GM18858 (cell line): ENCODE data around the gene CATSPERZ.

Experiments
- ATAC-seq: cut with Tn5 transposase; IDR thresholded peaks from one replicate; pipeline ENCODE4 v1.9.1; 2021; ENCODE audit not compliant: unreplicated experiment

Gene CATSPERZ

DNA sequence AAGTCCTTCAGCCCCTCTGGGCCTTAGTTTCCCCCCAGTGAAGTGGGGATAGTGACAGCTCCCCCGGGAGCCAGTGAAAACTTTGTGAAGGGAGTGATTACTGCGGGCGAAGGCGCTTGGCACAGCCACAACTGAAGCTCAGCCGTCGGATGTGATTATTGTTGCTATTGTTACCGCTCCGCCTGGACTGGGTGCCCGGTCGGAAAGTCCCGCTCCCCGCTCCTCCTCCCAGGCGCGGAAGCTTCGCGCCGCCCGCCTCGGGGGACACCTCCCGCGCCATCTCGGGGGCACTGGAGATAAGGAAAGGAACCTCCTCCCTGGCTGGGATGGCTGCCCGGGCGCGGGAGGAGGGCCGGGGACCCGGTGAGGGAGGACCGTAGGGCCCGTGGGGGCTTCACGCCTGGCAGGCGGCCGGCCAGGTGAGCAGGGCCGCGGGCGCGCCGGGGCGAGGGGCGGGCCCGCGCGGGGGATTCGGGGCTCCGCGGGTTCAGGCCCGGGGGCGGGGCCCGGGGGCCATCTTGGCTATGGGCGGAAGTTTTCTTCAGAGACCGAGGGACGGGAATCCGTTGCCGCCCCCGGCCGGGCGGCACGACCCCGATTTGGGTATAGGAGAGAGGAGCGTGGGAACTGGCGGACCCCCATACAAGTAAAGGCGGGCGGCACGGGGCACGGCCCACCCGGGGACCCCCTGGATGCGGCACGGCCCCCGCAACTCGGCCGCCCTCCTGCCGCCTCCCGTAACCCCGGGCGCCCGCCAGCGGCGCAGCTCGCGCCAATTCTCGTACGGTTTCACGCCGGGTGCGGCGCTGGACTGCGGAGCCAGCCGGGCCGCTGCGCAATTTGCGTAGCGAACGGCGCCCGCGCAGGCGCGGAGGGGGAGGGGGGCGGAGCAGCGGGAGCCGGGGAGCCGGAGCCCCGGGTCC, 14.9 kb upstream of the CATSPERZ start, which contains the start of gene GPR137:
TSS of gene GPR137 (plus strand) at position 887 of the 923 bp plus-strand sequence. CDS start 677 bp downstream, outside the sequence.
- ATAC-seq, result peak; percentile 31

DNA sequence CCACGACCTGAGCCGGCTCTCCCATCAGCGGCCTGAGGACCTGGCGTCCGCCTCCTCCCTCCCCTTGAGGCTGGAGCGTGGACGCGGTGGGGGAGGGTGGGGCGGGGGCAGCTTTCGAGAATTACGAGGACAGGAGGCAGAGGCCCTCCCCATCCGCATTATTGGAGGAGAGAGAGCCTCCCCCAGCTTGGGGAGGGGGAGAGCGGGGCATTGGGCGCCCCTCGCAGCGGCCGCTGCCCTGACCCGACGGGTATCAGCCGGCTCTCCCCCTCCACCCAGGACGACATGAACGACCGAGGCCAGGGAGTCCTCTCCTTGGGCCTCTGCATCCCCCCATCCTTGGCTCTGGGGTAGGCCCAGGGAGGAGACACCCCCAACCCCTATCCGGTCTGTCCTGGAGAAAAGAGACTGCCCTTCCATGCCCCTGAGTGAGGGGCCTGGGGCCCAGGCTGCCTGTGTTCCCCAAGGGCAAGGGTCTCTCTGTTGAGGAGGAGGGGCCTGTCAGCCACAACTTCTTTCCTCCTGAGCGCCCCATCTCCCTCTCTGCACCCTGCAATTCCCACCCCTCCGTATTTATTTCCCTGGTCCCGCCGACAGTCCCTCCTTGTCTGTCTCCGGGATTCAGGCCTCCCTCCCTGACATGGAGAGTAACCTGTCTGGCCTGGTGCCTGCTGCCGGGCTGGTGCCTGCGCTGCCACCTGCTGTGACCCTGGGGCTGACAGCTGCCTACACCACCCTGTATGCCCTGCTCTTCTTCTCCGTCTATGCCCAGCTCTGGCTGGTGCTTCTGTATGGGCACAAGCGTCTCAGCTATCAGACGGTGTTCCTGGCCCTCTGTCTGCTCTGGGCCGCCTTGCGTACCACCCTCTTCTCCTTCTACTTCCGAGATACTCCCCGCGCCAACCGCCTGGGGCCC, 14.0 kb upstream of the CATSPERZ start:
- ATAC-seq, result no peak

DNA sequence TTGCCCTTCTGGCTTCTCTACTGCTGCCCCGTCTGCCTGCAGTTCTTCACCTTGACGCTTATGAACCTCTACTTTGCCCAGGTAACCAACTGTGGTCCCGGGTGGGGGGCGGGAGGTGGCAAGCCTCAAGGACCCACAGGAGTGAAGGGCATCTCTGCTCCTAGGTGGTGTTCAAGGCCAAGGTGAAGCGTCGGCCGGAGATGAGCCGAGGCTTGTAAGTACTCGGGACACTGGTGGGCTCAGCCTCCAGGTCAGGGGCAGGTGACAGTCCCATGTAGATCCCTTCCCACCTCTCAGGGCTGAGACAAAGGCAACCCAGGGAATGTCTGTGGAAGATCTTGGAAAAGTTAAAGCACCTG, 13.4 kb upstream of the CATSPERZ start:
- ATAC-seq, result no peak

DNA sequence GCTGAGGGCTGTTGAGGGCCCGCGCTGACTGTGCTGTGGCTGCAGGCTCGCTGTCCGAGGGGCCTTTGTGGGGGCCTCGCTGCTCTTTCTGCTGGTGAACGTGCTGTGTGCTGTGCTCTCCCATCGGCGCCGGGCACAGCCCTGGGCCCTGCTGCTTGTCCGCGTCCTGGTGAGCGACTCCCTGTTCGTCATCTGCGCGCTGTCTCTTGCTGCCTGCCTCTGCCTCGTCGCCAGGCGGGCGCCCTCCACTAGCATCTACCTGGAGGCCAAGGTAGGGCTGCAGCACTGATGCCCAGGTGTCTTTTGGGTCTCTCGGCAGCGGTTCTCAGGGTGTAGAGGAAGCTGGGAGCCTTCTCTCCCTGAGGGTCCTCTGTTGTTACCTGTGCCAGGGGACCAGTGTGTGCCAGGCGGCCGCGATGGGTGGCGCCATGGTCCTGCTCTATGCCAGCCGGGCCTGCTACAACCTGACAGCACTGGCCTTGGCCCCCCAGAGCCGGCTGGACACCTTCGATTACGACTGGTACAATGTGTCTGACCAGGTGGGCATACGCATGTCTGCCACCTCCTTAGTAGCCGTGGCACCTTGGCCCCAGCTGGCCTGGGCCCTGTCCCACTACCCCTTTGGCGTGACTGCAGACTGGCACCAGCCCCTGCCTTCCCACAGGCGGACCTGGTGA, 12.3 kb upstream of the CATSPERZ start:
- ATAC-seq, result no peak

DNA sequence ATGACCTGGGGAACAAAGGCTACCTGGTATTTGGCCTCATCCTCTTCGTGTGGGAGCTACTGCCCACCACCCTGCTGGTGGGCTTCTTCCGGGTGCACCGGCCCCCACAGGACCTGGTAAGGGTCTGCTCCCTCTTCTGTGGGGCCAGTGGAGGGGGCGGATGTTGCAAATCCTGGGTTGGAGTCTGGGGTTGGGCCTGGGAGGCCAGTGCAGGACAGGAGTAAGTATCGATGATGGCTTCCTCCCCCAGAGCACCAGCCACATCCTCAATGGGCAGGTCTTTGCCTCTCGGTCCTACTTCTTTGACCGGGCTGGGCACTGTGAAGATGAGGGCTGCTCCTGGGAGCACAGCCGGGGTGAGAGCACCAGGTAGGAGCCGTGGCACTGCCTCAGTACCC, 11.8 kb upstream of the CATSPERZ start:
- no peak for ATAC-seq

DNA sequence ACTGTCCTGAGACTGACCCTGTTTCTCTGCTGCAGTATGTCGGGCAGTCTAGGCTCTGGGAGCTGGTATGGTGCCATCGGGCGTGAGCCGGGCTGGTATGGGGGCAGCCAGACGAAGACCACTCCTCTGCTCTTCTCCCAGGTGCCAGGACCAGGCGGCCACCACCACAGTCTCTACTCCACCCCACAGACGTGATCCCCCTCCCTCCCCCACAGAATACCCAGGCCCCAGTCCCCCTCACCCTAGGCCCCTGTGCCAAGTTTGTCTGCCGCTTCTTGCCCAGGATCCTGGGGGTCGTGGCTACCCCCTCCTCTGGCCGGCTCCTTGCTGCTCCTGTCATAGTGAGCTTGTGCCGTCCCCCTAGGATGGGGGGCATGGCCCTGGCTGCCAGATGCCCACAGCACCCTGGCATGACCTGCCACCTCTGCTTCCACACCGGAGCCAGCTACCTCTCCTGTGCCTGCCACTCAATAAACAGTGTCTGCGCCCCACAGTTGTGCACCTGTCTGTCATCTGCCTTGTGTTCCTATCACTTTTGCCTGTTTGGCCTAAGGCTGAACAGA, 11.1 kb upstream of the CATSPERZ start:
- ATAC-seq, result no peak

DNA sequence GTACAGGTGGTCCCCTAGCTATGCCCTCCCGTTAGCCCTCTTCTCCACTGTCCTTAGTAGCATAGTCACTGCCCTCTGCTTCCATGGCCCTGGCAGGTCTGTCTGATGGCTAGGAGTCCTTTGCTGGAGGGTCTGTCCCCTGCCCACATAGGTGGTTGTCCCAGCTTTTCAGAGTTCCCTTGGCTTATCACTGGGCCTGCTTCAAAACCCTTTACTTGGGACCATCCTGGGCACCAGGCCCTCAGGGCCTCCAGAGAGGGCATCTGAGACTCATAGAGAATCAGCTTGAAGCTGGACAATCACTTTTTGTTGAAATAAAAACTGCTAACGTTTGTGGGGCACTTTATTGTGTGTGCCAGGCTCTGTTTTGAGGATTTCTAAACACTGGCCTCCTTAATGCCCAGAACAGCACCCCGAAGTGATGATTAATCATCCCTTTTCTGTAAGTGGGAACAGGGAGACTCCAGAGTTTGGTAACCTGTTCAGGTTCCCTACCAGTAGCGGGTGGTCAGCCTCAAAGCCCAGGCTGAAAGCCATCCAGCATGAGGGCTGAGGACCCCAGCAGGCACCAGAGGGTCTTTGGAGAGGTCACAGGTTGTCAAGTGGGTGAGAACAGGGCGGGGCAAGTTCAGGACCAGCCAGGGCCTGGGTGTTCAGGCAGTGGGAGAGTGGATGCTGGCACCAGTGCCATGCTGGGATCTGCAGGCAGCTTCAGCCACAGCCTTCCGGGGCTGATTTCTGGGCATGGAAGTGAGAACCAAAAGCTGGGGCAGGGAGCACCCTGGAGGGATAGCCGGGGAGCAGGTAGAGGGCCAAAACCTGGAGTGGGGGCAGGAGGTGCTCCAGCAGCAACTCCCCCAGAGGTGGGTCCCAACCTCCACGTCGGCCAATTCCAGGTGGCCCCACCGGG, 9.6 kb upstream of the CATSPERZ start:
- ATAC-seq, result no peak

DNA sequence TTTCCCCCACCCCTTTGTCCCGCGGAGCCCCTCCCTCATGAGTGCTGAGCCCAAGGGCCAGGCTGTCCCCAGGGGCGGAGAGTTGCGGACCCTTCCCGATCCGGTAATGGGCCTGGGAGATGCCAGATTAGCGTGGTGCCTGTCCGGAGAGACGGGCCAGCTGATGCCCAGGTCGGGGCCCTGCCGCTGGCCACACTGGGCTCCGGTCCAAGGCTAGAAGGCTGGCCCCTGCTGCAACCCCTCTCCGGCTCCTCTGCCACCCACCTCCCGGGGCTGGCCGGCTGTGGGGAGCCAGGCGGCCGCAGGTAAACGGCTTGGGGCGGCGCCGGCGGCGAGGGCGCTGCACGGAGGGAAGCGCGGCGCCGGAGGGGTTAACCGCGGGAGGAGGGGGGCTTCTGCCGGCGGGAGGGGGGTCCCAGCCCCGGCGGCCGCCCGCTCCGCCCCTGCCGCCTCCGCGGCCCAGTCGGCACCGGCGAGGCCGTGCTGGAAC, 8.9 kb upstream of the CATSPERZ start, which contains the start of gene KCNK4:
TSS of gene KCNK4 (plus strand) at position 41 of the 490 bp plus-strand sequence. CDS start 1,717 bp downstream, outside the sequence.
- ATAC-seq, result no peak

DNA sequence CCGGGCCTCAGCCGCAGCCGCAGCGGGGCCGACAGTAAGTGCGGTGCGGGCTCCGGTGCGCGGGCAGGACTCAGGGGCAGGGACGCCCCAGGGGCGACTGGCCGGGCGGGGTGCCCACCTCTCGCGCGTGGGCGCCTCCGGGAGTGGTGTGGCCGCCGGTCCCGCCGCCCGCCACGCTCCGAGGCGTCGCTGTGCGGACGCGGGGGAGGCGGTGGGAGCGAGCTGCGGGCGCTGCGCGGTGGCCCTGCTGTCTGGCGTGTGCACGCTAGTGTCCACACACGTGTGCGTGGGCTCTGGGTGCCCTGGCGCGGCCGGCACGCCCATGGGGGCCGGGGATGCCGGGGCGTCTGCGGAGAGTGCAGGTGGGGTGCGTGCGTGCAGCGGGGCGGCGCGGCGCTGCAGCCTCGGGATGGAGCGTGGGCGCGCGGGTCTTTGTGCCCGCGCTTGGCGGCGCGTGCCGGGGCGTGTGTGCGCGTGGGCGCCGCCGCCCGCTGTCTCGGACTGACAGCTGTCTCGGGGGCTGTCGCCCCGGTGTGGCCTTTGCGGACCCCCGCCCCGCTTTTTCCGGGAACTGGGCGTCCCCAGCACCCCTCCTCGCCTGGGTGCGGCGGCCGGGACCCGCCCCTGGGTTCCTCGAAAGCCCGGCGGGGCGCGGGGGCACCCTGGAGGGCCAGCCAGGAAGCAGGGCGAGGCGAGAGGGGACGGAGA, 8.3 kb upstream of the CATSPERZ start:
- ATAC-seq, result no peak

DNA sequence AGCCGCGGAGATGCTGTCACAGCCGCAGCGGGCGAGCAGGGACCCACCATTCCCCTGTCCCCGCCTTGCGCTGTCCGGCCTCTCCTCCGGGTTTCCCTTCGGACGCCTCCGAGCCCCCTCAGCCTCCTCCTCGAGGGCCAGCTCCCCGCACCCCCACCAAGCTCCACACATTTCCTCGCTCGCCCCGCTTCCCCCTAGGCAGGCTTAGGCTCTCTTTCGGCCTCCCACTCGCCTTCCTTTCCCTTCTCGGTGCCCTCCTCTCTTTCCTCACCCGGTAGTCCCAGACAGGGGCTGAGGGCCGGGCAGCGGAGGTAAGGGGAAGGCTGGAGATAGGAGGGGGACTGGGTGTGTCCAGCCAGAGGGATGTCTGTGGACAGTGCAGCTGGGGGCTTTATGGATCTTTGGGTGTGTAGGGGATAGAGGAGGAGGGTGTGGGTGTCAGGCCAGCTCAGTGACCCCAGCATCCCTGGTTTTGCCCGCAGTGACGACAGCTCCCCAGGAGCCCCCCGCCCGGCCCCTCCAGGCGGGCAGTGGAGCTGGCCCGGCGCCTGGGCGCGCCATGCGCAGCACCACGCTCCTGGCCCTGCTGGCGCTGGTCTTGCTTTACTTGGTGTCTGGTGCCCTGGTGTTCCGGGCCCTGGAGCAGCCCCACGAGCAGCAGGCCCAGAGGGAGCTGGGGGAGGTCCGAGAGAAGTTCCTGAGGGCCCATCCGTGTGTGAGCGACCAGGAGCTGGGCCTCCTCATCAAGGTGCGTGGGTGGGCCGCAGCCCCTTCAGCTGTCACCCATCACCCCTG, 7.5 kb upstream of the CATSPERZ start:
- ATAC-seq, result no peak

DNA sequence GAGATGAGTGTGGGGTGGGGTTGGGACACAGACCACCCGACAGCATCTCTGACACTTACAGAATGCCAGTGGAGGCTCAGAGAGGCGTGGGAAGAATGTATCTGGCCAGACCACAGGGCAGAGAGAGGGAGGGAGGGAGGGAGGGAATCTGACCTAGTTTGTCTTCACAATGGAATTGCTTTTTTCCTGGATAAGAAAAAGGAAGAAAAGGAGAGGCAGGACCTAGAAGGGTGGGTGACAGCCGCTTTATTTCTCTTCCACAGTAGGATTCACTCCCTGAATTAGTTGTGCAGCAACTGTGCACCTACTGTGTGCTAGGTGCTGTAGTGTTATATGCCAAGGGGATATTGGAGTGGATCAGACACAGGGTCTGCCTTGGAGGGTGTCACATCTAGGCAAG, 5.4 kb upstream of the CATSPERZ start:
- ATAC-seq, result no peak

DNA sequence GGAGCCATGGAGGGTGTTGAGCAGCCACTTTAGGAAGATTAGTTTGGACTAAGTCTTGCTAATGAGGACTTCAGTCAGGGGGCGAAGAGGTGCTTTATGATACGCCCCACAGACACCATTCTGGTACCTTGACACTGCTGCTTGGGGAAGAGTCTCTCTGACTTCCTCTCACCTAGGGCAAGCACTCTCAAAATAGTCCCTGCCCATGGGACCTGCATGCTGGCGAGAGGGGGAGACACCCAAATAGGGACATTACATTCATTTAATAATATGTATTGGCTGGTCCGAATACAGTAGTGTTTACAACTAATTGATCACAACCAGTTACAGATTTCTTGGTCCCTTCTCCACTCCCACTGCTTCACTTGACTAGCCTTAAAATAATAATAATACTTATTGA, 4.4 kb upstream of the CATSPERZ start:
- no peak for ATAC-seq

DNA sequence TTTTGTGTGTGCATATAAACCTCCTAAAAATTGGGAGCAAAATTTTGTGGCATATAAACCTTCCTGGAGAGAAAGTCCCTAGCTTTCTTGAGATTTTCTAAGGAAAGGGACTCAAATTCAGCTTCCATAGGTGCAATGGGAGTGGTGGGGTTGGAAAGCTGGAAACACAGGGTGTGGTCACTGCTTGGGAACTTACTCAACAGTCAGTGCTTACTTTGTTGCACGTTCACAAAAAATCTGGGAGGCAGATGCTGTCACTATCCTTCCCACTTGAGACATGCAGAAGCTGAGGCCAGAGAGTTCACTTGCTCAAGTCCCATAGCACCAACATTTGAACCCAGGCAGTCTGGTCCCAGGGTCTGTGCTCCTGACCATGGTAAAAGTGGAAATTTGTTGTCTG, 3.9 kb upstream of the CATSPERZ start:
- no peak for ATAC-seq

DNA sequence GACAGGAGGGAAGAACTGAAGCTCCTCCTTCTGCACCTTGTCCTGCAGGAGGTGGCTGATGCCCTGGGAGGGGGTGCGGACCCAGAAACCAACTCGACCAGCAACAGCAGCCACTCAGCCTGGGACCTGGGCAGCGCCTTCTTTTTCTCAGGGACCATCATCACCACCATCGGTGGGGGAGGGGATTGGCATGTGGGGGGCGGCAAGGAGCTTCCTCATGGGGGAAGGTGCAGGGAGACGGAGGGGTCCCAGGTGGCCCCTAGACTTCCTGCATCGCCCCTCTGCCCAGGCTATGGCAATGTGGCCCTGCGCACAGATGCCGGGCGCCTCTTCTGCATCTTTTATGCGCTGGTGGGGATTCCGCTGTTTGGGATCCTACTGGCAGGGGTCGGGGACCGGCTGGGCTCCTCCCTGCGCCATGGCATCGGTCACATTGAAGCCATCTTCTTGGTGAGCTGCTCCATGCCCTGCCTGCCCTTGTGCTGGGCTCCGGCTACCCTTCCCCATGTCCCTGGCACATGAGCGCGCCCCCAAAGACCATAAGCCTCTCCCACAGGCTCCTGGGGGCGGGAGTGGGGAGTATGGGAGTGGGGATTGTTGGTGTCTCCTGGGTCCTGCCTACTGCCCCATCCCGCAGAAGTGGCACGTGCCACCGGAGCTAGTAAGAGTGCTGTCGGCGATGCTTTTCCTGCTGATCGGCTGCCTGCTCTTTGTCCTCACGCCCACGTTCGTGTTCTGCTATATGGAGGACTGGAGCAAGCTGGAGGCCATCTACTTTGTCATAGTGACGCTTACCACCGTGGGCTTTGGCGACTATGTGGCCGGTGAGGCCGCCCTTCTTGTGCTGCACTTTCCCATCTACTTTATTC, 3.1 kb upstream of the CATSPERZ start:
- no peak for ATAC-seq

DNA sequence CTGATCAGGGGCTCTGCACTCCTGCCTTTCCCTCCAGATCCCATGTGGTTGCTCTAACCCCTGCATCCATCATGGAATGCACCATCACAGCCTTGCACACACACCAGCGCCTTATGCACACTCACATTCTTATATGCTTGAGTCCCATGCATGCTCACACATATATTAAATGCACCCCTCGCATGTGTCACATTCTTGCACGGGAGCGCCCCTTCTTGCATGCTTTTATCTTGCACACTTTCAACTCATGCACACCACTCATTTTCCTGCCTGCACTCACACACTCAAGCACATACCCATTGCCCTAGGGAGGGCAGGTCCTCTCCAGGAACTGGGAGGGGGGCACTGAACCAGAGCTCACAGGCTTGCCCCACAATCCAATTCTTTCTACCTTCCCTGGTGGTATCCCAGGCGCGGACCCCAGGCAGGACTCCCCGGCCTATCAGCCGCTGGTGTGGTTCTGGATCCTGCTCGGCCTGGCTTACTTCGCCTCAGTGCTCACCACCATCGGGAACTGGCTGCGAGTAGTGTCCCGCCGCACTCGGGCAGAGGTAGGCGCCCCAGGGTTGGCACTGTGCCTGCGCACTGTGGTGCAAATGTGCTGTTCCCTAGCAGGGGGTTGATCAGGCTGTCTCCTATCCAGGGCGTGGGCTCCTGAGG, 2.3 kb upstream of the CATSPERZ start:
- ATAC-seq, result no peak

DNA sequence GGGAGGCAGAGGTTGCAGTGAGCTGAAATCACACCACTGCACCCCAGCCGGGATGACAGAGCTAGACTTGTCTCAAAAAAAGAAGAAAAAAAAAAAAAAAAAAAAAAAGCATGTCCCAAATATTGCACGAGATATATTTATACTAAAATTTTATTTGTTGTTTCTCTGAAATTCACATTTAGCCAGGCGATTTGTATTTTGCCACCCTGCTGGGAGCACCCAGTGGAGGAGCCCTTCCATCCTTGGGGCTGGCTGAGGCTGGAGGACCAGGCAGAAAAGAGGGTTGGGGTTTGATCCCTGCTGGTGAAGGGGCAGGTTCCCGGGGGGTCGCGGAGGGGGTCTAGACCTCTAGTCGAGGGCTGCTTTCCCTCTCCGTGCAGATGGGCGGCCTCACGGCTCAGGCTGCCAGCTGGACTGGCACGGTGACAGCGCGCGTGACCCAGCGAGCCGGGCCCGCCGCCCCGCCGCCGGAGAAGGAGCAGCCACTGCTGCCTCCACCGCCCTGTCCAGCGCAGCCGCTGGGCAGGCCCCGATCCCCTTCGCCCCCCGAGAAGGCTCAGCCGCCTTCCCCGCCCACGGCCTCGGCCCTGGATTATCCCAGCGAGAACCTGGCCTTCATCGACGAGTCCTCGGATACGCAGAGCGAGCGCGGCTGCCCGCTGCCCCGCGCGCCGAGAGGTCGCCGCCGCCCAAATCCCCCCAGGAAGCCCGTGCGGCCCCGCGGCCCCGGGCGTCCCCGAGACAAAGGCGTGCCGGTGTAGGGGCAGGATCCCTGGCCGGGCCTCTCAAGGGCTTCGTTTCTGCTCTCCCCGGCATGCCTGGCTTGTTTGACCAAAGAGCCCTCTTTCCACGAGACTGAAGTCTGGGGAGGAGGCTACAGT, 952 bp upstream of the CATSPERZ start:
- no peak for ATAC-seq
